IPS-11a (cell line): Measurements from ENCODE around the gene ZNF587.
"Not testable (repeated sequence)": the region's sequence is repeated elsewhere in the genome, so short reads cannot be mapped to it uniquely, and the experiment has no call there.

Experiments used
- H3K4me3 ChIP-seq: one replicate; pipeline ENCODE4 v1.5.1; 2013; ENCODE audit warnings: low read depth, low read length, control low read depth

Gene ZNF587

DNA sequence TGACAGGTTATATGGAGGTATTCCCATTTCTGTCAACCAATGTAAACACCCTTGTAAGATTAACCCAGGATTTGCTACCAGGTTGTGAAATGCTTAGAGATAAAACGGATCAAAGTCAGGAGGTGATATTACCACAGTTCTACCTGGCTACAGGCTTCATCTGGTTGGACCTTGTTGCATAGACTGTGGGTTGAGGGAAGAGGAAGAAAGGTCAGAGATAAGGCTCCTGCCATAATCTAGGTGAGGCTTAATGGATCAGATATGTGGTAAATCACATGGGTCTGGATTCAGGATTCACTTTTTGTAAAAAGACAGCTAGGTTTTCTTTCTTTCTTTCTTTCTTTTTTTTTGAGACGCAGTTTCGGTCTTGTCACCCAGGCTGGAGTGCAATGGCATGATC, 28.2 kb upstream of the ZNF587 start:
- H3K4me3 ChIP-seq, result not testable (repeated sequence)

DNA sequence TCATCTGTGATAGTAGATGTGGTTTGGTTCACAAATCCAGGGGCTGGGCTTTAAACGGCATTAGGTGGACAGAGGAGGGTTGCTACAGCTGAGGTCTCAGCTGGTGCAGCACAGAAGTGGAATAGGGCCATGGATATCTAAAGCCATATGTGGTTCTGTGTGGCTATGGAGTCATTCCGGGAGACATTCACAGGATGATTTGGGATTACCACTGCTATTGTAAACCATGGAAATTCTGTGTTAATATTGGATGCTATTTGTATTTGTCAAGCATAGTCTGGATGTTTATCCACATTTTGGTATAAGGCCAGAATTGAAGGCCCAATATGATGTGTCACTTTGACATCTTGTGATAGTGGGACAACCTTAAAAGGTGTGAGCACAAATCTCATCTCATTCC, 26.5 kb upstream of the ZNF587 start:
- not testable (repeated sequence) for H3K4me3 ChIP-seq

DNA sequence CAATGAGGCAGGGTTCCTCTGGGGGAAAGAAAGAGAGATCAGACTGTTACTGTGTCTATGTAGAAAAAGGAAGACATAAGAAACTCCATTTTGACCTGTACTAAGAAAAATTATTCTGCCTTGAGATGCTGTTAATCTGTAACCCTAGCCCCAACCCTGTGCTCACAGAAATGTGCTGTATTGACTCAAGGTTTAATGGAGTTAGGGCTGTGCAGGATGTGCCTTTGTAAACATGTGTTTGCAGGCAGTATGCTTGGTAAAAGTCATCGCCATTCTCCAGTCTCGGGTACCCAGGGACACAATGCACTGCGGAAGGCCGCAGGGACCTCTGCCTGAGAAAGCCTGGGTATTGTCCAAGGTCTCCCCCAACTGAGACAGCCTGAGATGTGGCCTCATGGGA, 26.1 kb upstream of the ZNF587 start:
- not testable (repeated sequence) for H3K4me3 ChIP-seq

DNA sequence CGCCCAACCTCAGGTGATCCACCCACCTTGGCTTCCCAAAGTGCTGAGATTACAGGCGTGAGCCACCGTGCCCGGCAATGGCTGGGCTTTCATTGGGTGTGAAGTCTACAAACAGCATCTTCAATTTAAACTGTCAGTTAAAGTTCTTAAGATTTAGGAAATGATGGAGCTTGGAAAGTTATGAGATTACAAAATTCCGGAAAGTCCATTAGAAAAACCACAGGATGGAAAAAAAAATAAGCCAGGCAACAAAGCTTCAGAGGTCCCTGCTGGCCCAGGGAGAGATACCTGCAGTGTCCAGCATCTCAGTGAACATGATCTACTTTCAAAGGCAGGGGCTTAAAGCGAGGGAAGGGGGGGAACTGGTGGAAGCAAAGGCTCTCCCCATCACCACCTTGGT, 24.1 kb upstream of the ZNF587 start:
- H3K4me3 ChIP-seq, result no peak overlapping the region

DNA sequence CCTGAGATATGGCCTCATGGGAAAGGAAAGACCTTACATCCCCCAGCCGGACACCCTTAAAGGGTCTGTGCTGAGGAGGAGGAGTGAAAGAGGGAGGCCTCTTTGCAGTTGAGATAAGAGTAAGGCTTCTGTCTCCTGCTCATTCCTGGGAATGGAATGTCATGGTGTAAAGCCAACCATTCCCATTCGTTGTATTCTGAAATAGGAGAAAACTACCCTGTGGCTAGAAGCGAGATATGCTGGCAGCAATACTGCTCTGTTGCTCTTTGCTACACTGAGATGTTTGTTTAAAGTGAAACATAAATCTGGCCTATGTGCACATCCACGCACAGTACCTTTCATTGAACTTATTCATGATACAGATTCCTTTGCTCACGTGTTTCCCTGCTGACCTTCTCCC, 20.3 kb upstream of the ZNF587 start:
- no peak overlapping the region for H3K4me3 ChIP-seq

DNA sequence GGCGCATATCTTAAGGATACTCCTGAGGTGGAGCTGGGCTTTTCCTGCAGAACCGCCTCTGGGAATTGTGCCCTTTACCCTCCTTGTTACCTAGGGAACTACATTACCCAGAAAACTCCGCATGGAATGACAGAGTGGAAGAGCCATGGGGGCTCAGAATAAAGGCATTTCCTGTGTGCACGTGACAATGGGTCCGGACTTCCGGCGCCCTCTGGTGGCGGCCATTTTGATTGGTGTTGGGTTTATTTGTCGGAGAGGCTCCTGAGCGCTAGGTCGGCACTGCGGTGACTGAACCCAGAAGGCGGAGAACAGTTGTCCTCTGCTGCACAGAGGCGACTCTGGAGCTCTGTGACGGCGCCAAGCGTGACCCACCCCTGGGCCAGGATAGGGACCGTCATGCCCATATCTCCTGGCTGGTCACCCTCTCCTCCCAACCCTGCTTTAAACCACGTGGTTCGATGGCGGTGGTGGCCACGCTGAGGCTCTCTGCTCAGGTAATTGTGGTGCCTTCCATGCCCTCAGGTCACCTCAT, 19.5 kb upstream of the ZNF587 start, which contains the start of gene ZNF587B:
Gene ZNF587B, plus strand, starts transcription at position 229 of the 532 bp plus-strand sequence. Its CDS starts 230 bp downstream, at position 459.
- H3K4me3 ChIP-seq, result peak within 1 kb of the TSS; percentile 96

DNA sequence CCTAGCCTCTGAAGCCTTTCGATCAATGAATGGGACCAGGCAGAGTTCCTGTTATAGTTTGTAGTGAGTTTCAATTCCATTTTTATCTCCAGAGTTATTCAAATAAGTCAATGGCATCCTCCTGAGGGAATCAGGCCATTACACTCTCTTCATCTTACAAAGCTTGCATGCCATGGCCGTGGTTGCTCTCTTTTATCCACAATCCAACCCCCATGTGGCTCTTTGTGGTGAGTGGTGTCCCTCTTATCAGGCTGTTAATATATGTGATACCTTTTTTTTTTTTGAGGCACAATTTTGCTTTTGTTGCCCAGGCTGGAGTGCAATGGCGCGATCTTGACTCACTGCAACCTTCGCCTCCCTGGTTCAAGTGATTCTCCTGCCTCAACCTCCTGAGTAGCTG, 12.7 kb upstream of the ZNF587 start:
- H3K4me3 ChIP-seq, result not testable (repeated sequence)

DNA sequence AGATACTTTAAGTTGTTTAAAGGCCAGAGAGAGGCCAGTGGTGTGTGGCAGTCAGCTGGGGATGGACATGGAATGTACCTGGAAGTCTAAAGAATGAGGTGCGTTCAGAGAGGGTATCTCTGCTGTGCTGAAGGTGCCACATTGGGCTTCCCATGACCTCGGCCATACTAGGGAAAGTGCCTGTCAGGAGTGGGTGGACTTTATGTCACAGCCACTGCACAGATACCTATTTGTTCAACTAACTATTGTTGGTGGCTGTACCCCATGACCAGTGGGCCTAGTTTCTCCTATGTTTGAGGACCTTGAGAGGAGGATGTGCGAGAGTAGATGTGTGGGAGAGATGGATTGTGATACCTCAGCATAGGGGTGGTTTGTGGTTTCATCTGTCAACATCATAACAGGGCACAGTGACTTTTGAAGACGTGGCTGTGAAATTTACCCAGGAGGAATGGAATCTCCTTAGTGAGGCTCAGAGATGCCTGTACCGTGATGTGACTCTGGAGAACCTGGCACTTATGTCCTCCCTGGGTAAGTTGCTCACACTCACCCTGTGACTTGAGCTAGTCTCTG, 11.0 kb upstream of the ZNF587 start:
- not testable (repeated sequence) for H3K4me3 ChIP-seq

DNA sequence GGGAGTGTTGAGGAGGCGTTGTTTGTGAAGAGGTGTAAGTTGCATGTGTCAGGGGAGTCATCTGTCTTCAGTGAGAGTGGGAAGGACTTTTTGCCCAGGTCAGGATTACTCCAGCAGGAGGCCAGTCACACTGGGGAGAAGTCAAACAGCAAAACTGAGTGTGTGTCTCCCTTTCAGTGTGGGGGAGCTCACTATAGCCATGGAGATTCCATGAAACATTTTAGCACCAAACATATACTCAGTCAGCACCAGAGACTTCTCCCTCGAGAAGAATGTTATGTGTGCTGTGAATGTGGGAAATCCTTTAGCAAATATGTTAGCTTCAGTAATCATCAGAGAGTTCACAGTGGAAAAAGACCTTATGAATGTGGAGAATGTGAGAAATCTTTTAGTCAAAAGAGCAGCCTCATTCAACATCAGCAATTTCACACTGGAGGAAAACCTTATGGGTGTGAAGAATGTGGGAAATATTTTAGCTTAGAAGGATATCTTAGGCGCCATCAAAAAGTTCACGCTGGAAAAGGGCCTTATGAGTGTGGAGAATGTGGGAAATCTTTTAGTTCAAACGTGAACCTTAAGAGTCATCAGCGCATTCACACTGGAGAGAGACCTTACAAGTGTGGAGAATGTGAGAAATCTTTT, 8.4 kb upstream of the ZNF587 start:
- H3K4me3 ChIP-seq, result no peak overlapping the region

DNA sequence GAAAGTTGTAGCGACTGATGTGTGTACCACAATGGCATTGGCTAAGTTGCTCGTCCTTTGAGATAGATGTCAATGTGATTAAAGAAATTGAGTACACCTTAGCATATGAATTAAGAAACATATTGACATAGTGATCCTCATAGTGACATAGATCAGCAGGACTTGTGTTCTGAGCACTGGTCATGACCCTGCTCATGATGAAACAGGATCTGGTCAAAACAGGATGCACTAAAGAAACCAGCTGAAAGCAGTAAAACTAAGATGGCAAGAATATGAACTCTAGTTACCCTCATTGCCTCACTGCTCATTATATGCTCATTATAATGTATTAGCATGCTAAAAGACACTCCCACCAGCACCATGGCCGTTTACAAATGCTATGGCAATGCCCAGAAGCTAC, 2.5 kb upstream of the ZNF587 start:
- not testable (repeated sequence) for H3K4me3 ChIP-seq

DNA sequence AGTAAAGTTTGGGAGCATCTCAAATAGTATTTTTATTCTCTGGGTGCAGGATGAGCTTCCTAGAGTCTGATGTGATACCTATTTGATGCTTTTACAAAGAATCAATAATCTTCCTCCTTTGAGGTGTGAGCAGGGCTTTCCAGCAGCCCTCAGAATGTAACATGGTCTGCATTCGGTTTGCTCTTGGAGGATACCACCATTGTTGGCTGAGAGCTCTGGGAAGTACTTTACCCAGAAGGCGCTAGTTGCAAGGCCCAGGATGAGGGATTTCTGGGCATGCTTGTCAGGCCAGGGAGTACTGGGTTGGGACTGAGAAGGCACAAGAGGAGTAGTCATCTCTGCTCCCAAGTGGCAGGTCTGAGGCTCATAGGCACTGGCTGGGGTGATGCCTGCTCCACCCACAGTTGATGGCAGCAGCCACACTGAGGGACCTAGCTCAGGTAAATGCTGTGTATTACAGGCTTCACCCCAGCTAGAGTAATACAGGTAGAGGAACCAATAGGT, 445 bp upstream of the ZNF587 start:
- H3K4me3 ChIP-seq, result peak overlapping the region; percentile 74

DNA sequence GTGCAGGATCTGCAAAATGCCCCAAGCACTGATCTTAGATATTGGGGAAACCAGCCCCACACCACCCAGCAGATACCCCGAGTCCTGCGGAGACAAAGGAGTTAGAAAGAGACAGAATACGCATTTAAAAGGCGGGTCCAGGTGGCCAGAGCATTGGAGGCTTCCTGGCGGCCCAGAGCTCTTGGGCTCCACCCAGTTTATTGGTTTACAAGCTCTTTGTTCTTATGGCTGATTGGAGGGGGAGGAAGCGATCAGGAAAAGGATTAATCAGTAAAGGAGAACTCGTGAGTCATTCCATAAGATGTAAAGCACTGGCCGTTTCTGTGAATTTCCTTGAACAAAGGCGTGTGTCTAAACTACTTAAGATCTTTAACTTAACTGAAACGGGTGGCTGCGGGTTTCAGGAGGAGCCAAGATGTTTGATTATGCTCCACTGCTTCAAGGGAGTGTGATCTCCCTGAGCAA, 926 bp downstream of the ZNF587 start:
- H3K4me3 ChIP-seq, result peak overlapping the region; percentile 74

DNA sequence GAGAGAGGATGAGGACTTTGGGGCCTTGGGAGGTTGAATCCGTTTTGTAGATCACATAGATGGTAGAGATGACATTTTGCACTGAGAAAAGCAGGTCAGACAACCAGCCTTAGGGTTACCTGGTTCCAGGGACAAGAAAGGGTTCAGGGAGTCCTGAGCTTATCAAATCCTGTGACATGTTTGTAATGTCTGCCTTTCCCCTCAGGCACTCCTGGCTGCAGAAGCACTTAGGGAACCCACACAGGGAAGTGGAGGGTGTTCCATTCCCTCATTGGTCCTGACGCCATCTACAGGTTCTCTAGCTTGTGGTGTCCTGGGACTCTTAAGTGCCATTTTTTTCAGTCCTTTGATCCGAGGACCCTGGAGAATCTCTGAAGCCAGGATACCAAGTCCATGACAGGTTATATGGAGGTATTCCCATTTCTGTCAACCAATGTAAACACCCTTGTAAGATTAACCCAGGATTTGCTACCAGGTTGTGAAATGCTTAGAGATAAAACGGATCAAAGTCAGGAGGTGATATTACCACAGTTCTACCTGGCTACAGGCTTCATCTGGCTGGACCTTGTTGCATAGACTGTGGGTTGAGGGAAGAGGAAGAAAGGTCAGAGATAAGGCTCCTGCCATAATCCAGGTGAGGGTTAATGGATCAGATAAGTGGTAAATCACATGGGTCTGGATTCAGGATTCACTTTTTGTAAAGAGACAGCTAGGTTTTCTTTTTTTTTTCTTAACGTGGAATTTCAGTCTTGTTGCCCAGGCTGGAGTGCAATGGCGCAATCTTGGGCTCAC, 2.3 kb downstream of the ZNF587 start:
- not testable (repeated sequence) for H3K4me3 ChIP-seq

DNA sequence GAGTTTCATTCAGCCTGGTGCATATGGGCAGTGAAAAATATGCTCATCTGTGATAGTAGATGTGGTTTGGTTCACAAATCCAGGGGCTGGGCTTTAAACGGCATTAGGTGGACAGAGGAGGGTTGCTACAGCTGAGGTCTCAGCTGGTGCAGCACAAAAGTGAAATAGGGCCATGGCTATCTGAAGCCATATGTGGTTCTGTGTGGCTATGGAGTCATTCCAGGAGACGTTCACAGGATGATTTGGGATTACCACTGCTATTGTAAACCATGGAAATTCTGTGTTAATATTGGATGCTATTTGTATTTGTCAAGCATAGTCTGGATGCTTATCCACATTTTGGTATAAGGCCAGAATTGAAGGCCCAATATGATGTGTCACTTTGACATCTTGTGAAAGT, 4.5 kb downstream of the ZNF587 start:
- H3K4me3 ChIP-seq, result not testable (repeated sequence)

DNA sequence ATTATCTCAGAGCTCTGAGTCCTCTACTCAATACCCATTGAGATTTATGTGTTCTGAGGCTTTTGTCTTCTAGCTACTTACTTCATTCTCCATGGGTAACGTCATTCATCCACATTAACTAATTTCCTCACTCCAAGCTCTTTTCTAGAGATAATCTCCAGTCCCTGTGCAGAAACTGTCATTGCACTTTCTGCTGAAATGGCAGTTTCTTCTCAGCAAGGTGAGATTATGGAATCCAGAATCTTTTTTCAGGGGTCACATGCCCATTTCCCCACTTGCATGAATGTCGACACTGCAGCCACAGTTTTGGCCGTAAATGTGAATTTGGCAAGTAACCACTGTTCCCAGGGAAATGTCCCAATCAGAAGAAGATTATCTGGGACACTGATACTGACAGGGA, 12.7 kb downstream of the ZNF587 start:
- H3K4me3 ChIP-seq, result not testable (repeated sequence)

DNA sequence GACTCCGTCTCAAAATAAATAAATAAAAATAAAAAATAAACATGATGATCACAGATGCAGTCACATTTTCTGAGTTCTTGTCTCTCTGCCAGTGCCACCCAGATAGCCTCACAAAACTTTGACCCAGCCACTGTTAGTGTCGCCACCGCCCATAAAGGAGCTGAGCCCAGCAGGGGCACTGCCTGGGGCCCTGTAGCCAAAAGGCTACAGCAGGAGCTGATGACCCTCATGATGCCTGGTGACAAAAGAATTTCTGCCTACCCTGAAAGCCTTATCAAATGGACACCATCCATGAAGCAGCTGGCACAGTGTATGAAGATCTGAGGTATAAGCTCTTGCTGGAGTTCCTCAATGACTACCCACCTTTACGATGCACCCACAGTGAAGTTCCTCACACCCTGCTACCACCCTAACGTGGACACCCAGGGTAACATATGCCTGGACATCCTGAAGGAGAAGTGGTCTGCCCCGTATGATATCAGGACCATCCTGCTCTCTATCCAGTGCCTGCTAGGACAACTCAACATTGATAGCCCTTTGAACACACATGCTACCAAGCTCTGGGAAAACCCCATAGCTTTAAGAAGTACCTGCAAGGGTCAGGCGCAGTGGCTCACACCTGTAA, 18.3 kb downstream of the ZNF587 start:
- no peak overlapping the region for H3K4me3 ChIP-seq

DNA sequence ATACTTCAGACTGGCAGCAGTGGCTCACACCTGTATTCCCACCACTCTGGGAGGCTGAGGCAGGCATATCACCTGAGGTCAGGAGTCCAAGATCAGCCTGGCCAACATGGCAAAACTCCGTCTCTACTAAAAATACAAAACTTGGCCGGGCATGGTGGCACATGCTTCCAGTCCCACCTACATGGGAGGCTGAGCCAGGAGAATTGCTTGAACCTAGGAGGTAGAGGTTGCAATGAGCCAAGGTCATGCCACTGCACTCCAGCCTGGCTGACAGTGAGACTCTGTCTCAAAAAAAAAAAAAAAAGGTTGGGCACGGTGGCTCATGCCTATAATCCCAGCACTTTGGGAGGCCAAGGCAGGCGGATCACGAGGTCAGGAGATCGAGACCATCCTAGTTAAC, 20.0 kb downstream of the ZNF587 start:
- H3K4me3 ChIP-seq, result not testable (repeated sequence)

DNA sequence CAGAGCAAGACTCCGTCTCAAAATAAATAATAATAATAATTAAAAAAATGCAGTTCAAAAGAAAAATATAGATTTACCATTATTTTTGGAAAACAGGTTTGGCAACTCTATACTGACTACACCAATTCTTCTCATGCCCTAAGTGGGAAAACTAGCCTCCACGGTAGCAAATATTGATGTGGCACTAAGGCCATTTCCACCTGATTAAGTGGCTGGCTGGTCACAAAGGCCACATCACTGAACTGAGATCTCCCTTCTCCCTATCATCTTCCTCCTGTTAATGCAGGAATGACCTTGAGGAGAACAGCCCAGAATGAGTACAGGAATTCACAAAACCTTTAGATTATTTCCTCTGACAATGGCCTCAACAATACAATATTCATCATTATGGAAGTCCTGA, 20.6 kb downstream of the ZNF587 start:
- no peak overlapping the region for H3K4me3 ChIP-seq

DNA sequence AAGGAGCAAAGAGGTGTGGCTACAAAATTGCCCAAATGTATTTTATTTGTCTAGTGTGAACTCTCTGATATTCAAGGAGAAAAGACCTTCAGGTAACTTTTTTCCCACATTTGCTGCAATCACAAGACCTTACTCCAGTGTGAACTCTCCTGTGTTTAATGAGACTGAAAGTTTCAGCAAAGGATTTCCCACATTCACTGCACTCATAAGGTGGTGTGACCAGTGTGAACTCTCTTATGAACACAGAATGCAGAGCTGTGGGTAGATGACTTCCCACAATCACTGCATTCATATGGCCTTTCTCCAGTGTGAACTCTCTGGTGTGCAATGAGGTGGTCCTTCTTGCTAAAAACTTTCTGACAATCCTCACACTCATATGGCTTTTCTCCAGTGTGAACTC, 22.8 kb downstream of the ZNF587 start:
- no peak overlapping the region for H3K4me3 ChIP-seq

DNA sequence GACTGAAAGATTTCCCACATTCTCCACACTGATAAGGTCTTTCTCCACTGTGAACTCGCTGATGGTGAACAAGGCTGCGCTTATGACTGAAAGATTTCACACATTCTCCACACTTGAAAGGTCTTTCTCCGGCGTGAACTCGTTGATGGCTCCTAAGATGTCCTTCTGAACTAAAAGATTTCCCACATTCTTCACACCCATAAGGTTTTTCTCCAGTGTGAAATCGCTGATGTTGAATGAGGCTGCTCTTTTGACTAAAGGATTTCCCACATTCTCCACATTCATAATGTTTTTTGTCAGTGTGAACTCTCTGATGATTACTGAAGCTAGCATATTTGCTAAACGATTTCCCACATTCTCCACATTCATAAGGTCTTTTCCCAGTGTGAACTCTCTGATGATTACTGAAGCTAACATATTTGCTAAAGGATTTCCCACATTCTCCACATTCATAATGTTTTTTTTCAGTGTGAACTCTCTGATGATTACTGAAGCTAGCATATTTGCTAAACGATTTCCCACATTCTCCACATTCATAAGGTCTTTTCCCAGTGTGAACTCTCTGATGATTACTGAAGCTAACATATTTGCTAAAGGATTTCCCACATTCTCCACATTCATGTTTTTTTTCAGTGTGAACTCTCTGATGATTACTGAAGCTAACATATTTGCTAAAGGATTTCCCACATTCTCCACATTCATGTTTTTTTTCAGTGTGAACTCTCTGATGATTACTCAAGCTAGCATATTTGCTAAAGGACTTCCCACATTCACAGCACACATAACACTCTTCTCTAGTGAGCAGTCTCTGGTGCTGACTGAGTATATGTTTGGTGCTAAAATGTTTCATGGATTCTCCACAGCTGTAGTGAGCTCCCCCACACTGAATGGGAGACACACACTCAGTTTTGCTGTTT, 24.5 kb downstream of the ZNF587 start:
- not testable (repeated sequence) for H3K4me3 ChIP-seq
